ENCODE data around the gene LY9.

LY9 gene

GRCh38 chr1:160806109-160806665 is 10.2 kb downstream of the LY9 start:
- DNase-seq: no peak

- DNase-seq: no peak
Measured at GRCh38 chr1:160806784-160807183, 10.8 kb downstream of the LY9 start.

- DNase-seq: no peak
Measured at GRCh38 chr1:160807247-160807646, 11.3 kb downstream of the LY9 start.

DNA sequence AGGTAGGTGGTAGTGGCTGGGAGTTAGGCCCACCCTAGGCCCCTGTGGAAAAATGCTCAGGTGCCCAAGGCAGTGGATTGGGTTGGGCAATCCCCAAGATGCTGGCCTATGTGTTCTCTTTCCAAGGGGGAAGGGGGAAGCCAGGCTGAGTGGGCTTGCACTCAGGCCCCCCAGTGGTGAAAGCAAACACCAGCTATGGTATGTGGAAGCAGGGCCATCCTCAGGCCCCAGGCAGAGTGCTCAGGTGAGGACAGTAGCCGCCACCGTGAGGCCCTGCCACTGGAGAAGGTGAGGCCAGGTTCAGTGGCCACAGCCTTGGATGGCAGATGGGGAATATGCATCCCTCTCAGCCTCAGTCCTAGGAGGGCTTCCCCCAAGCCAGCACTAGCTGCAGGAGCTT is 11.8 kb downstream of the LY9 start:
- no peak for DNase-seq

- DNase-seq: no peak
Measured at GRCh38 chr1:160808289-160808688, 12.3 kb downstream of the LY9 start.

DNA sequence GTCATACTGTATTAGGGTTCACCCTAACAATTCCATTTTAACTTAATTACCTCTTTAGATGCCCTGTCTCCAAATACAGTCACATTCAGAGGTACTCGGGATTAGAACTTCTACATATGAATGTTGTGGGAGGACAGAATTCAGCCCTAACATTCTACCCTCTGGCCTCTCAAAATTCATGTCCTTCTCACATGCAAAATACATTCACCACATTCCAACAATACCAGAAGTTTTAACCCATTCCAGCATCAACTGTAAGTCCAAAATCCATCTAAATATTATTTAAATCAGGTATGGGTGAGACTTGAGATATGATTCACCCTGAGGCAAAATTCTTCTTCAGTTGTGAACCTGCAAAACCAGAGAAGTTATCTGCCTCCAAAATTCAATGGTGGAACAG is 14.5 kb downstream of the LY9 start:
- DNase-seq: no peak

DNA sequence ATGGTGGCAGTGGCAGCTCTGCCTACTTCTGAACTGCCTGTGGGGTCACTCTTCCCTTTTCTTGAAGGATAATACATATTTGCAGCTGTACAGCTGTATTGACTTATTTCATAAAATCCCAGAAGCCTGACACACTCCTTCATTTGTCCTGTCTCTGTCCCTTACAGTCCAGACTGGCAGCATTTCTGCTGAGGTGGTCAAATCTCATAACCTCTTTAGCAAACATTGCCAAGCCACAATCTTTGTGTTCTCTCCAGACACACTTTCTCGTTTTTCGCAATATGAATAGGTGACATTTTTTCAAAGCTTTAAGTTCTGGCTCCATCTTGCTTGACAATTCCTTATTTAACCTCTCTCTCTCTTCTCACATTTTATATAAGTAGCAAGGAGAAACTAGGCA is 15.2 kb downstream of the LY9 start:
- no peak for DNase-seq

DNA sequence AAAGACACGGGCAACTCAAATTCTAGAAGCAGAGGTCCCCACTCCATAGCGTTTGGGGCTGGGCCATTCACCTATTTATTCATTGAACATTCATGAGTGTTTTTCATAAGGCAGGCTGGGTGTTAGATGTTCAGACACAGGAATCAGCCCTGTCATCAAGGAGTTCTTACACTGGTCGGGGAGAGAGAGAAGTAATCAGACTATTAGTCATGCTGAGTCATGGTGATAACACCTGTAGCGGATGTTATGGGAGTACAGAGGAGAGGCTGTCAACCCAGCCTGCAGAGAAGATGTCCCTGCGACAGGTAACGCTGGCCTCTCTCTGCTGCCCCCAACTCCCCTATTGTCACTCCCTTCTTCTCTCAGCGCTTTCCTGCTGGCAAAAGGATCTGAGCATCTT is 17.2 kb downstream of the LY9 start:
- DNase-seq: no peak

- no peak for DNase-seq
Measured at GRCh38 chr1:160814316-160814715, 18.3 kb downstream of the LY9 start.

- no peak for DNase-seq
Measured at GRCh38 chr1:160814856-160815255, 18.9 kb downstream of the LY9 start.

- no peak for DNase-seq
Measured at GRCh38 chr1:160818207-160818937, 22.4 kb downstream of the LY9 start.

GRCh38 chr1:160819186-160819585 is 23.2 kb downstream of the LY9 start:
- DNase-seq: no peak

DNA sequence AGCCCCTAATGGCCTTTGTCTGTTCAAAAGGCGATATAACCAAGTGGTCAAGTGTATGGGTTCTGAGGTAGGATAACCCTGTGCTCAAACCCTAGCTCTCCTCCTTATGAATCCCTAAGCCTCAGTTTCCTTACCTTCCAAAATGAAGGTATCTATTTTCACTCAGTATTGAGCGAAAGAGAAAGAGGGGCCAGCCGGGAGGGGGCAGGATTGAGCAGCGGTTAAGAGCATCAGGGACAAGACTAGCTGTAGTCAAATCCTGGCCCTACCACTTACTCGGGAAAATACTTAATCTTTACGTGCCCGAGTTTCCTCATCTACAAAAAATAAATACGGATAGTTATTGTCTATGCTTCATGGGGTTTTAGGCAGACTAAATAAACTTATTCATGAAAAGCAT is 25.7 kb downstream of the LY9 start:
- DNase-seq: no peak

DNA sequence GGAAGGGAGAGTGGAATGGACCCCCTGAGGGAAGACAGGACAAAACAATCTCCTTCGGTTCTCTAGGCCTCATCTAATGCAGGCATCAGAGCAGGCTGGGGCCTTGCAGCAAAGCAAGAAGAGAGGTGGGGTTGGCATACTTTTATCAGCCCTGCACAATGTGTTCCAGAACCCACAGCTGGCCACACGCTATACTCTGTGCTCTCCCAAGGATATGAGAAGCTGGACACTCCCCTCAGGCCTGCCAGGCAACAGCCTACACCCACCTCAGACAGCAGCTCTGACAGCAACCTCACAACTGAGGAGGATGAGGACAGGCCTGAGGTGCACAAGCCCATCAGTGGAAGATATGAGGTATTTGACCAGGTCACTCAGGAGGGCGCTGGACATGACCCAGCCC is 27.3 kb downstream of the LY9 start:
- DNase-seq: no peak

DNA sequence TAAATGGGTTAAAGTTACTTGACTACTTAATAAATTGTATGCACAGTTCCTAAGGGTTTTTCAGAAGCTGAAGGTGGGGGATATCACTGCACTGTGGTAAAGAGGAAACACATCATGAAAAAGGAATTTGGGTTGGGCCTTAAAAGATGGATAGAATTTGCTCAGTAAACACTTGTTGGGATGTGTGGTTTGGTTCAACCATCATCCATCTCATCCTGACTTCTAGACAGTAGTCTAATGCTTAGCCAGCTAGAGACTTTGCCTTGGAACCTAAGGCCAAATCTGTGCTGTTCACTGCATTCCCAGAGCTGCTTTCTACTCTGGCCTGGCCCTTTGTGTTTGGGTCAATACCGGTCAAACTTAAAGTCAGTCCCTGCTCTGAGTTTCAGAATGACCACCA is 30.6 kb downstream of the LY9 start:
- DNase-seq: peak; percentile 8

DNA sequence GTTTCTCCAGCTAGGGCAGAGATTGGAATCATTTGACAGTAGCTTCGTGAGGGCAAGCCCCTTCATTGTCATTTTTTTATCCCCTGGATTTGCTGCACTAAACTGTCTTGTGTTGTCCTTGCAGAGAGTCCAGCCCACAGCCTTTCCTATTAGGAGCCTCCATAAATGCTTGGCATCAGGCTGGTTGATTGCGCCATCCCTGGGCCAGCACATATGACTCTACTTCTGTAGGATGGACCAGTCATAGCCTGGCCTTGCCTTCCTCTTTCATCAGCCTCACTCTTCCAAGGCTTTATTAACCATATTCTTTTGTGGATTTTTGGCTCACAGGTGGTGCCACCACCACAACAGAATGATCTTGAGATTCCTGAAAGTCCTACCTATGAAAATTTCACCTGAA is 31.4 kb downstream of the LY9 start:
- no peak for DNase-seq

DNA sequence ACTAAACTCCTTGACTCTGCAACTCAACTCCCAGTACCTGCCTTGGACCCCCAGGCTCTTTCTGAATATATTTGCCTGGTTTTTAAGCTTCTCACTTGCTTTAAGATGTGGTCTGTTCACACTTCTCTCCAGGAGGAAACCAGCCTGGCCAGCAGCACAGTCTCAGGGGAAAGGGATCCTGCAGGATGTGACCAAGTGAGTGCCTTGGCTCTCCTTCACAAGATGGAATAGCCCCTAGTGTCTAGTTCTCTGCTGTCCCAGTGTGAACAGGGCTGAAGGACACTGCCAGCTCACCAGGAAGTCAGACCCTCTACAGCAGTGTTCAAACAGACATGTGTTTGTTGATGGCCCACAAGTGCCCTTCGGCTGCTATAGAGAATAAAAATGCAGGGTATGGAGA is 33.8 kb downstream of the LY9 start:
- DNase-seq: no peak

DNA sequence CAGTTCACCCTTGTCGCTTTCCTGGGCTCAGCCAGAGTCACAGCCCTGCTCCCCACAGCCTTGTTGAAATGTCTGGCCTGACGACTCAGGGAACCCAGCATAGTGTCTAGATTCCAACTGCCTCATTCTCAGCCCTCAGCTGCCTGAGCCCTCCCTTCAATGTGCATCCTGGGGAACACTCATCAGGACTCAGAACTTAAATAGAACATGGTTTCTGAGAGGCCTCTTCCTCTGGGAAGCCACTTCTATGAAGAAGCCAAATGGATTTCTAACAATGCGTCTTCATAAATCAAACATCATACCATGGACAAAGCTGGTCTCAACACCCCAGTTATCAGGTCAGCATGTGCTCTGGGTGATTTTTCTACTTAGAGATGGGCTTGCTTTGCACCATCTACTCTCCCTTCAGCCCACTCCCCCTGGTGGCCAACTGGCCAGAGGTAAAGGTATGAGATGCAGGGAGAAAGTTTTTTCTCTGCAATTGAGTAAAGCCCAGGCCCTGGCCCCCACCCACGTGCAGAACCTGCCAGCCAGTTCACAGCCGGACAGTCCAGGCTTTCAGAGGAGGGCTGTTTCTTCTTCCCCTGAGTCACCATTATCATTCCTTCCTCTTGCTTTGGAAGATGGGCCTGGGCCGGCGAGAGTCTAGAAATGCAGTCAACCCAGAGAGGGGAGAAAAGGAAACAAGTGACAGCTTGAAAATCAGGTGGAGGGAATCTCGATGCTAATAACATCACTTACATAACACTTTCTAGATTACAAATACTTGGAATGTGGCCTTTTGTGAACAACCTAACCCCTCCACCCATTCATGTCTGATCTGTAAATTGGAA is 34.6 kb downstream of the LY9 start:
- peak; percentile 38 for DNase-seq

- peak; percentile 33 for DNase-seq
Measured at GRCh38 chr1:160834945-160835565, 39.1 kb downstream of the LY9 start.

- DNase-seq: no peak
Measured at GRCh38 chr1:160835751-160836150, 39.8 kb downstream of the LY9 start.

DNA sequence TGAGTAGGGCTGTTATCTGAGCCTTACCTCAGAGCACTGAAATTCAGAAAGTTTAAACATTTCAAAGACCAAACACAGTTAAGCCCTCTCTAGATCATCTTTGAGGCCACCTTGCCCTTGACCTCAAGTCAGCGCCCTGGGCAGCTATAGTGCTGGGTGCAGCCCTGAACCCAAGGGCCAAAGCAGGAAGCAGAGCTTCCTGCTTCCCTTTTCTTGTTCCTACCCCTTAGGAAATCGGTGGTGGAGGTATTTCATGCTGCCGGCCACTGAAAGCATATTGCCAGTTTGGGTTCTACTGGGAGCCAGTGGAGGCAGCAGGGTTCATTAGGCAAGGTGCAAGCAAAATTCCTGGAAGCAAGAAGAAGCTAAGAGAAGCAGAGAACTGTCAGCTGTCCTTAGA is 40.6 kb downstream of the LY9 start:
- DNase-seq: no peak

- DNase-seq: peak; percentile 4
Measured at GRCh38 chr1:160836981-160837557, 41.1 kb downstream of the LY9 start.

Measured in fibroblast of skin of back (primary cell).